PFSK-1 (cell line): ENCODE data around the gene RHBDF1.

Experiments
- FOXP2 ChIP-seq: optimal IDR thresholded peaks from 2 replicates; pipeline ENCODE3; 2011; ENCODE audit warnings: borderline replicate concordance, control low read depth, inconsistent platforms; ENCODE audit not compliant: insufficient read depth; ENCODE audit errors: extremely low read length, extremely low read depth
- POLR2AphosphoS5 ChIP-seq: IDR thresholded peaks from 2 replicates; pipeline ENCODE4 v1.6.1; 2012; ENCODE audit warnings: low read depth, mild to moderate bottlenecking, control low read depth, low read length, moderate library complexity
- REST ChIP-seq, 2 experiments: IDR thresholded peaks; 2 replicates each; pipeline versions ENCODE4 v1.6.1 to v1.8.0; 2011 to 2012; ENCODE audit warnings: low read depth in 2 of 2, low read length in 2 of 2, control low read depth in 1 of 2, inconsistent platforms in 1 of 2, mild to moderate bottlenecking in 1 of 2, moderate library complexity in 1 of 2; ENCODE audit not compliant: insufficient read depth in 1 of 2
- SIN3A ChIP-seq: IDR thresholded peaks from 2 replicates; pipeline ENCODE4 v1.6.1; 2012; ENCODE audit warnings: mild to moderate bottlenecking, low read length, moderate library complexity, borderline replicate concordance; ENCODE audit not compliant: insufficient read depth
- TAF1 ChIP-seq: IDR thresholded peaks from 2 replicates; pipeline ENCODE4 v1.6.1; 2012; ENCODE audit warnings: low read length, control low read depth, borderline replicate concordance; ENCODE audit not compliant: insufficient read depth

The RHBDF1 gene

DNA sequence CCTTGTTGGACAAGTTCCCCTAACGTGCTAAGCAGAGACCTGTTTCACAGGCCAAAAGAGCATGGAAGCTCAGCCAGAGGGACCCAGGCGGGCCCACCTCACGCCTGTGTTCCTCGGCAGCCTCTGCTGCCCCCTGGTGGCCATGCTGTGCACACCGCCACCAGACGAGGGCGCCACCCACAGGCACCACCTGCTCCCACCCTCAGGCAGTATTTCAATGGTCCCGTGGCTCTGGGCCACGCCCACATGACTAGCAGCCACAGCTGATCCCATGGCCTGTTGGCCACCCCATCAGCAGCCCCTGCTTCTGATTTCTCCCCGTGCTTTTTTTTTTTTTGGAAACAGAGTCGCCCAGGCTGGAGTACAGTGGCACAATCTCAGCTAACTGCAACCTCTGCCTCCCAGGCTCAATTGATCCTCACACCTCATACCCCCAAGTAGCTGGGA is 24.5 kb upstream of the RHBDF1 start:
- TF ChIP-seq REST (IDR thresholded peaks at IDR 0.05; ENCODE audit: insufficient read depth in 1 of 2, low read depth in 2 of 2, low read length in 2 of 2) (no peak), SIN3A (0 out of 2 replicates have a peak, but pooled peaks have one; percentile 59), POLR2AphosphoS5 (no peak), FOXP2 (peak; percentile 68)

- TF ChIP-seq TAF1 = no peak
These were observed 22.5 kb upstream of the RHBDF1 start for GRCh38 chr16:94918-95265.

DNA sequence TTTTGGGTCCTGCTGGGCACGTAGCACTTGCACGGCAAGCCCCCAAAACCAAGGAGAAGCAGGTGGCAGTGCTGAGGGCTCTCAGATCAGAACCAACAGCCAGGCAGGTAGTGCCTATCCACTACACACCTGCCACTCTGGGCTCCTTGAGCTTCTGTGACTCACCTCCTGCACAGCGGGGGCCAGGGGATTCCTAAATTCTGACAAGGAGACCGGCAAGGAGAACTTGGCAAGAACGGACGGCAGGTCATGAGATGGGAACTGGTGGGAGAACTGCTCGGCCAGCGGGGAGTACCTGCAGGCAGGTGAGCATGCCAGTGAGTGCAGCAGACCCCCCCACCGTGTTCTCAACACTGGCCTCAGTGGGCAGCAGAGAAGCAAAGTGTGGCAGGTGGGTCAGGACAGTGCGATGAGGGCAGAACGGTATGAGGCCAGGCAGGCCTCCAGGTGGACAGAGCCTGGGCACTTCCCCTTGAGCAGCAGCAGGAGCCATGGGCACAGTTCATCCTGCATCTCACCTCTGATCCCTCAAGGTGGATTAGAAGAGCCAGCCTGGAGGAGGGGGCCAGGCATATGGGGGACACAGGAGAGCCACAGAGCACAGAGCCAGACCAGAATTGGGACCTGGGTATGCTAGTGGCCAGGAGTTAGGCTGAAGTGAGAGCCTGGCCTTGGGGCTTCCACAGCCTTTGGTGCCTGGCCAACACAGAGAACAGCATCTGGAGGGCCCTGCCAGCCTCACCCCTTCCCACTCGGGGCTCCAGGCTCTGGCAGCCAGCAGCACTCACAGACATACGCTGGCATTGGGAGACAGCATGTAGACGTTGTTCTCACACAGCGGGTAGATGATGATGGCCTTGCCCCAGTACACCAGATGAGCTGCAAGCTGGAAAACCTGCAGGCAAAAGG is 20.3 kb upstream of the RHBDF1 start:
- TF ChIP-seq FOXP2 = no peak
- no peak for TF ChIP-seq SIN3A
- no peak for TF ChIP-seq REST (IDR thresholded peaks at IDR 0.05; ENCODE audit: insufficient read depth in 1 of 2, low read depth in 2 of 2, low read length in 2 of 2)
- no peak for TF ChIP-seq TAF1
- no peak for TF ChIP-seq POLR2AphosphoS5

DNA sequence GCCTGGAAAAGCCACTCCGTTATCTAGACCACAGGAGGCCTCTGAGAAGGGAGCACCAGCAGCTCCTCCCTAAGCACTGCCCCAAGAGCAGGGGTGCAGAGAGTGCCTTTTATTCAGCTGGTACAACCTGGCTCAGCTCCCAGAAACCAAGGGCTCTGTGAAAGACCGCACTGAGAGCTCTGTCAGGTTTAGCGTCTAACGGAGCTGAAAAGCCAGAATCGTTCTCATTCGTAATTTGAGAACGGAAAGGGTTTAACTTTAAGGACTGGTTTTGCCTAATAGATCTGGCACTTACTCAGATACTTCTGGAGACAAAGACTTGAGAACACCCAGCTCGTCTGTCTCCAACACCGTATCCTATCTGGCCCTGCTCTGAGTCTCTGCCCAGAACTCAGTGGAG is 19.1 kb upstream of the RHBDF1 start:
- TF ChIP-seq REST (IDR thresholded peaks at IDR 0.05; ENCODE audit: insufficient read depth in 1 of 2, low read depth in 2 of 2, low read length in 2 of 2) = no peak
- no peak for TF ChIP-seq POLR2AphosphoS5
- TF ChIP-seq SIN3A = no peak
- no peak for TF ChIP-seq FOXP2
- TF ChIP-seq TAF1 = no peak

- TF ChIP-seq FOXP2 = no peak
- TF ChIP-seq SIN3A = no peak
- no peak for TF ChIP-seq POLR2AphosphoS5
- TF ChIP-seq REST (IDR thresholded peaks at IDR 0.05; ENCODE audit: insufficient read depth in 1 of 2, low read depth in 2 of 2, low read length in 2 of 2) = no peak
- TF ChIP-seq TAF1 = no peak
These were observed 17.2 kb upstream of the RHBDF1 start for GRCh38 chr16:89391-90302.
